Mucosa of descending colon (tissue), 3 donors: ENCODE measurements around the gene BDKRB2. TPM values are rescaled to one million over a fixed set of nuclear protein-coding genes. Genes with fewer than 3 reads are reported as not detected.

Experiments
- ATAC-seq: fragments of 200-7000 bp; cut with Tn5 transposase; one replicate; pipeline ENCODE4 v1.9.1; 2020; ENCODE audit warnings: mild to moderate bottlenecking, moderate library complexity
- DNase-seq, 3 donors: peaks; one replicate each; pipeline ENCODE4 v3.0.0-alpha.2; 2020
- H3K36me3 ChIP-seq: fragments of 200-600 bp; one replicate; pipeline ENCODE4 v1.8.0; 2021; ENCODE audit warnings: low read depth, mild to moderate bottlenecking
- H3K4me1 ChIP-seq: fragments of 200-600 bp; one replicate; pipeline ENCODE4 v1.8.0; 2021; ENCODE audit warnings: low read depth, mild to moderate bottlenecking
- H3K4me3 ChIP-seq: fragments of 200-600 bp; one replicate; pipeline ENCODE4 v1.8.0; 2021; ENCODE audit warnings: mild to moderate bottlenecking
- H3K9me3 ChIP-seq: fragments of 200-600 bp; one replicate; pipeline ENCODE4 v1.8.0; 2021; ENCODE audit warnings: mild to moderate bottlenecking
- intact Hi-C, 2 donors: fragments of 100-400 bp; cut with DNase I in 1 of 2; cut with micrococcal nuclease in 1 of 2; formaldehyde crosslinking; loops; one replicate each; pipeline versions ENCODE4 v1.11.0 to v1.11.1; 2022; cut with DNase I, micrococcal nuclease
- total RNA-seq, 3 donors: library from RNA; stranded (reverse); fragmentation: NEBNext Ultra II Directional in 2 of 3; extraction: Animal tissue kit (Norgen Biotek cat#: 25700) in 2 of 3; gene quantifications; one replicate each; pipeline versions ENCODE4 v1.2.1 to v1.2.4, GENCODE V29; 2021 to 2023
- TF ChIP-seq, protein P1 (sequence below): fragments of 200-600 bp; IDR thresholded peaks from one replicate; pipeline ENCODE4 v1.8.0; 2022; ENCODE audit warnings: antibody characterized with exemption, mild to moderate bottlenecking
- donor health status: DM: no; HTN: no; CAD: no; lungs with moderate emphysema.
- donor health status: DM: no; HTN: no; CAD: no.
- donor health status: DM: no; HTN: yes; CAD: no.

The BDKRB2 gene
- total RNA-seq, 3 donors from 2014 or later, result 18.7 to 38.6 (median 25.4) TPM

DNA sequence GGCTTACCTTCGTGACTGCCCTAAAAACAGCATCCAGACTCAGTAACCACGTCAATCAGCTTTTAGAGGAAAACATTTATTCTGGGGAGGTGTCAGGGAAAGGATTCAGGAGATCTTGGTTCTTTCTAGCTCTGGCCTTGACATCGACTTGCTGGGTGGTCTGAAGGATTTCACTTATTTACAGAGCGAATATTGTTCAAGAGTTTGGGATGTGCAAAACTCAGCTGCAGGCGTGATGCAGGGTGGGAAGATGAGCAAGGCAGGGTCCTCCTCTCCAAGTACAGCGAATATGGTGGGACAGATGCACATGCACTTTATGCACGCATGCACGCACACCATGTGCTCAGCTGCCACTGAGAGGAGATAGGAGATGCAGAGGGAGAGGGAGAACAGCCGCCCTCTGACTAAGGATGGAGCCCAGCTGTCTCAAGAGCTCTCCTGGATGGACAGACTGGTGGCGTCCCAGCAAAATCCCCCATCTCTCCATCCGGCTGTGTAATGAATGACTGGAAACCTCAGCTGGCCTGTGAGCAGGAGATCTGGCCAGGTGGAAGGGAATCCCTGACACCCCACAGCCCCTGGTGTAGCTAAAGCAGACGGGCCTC lies 27.0 kb downstream of the BDKRB2 start:
- Histone ChIP-seq H3K4me1 (peaks cover 4% of the 10 kb centered on the region), H3K36me3 (no peaks in the 10 kb centered on the region), H3K4me3 (no peak overlapping the region), H3K9me3 (no peaks in the 10 kb centered on the region)
- ATAC-seq (no peak), DNase-seq (no peak)
- intact Hi-C loops, result no loop called here
- TF ChIP-seq, protein P1, sequence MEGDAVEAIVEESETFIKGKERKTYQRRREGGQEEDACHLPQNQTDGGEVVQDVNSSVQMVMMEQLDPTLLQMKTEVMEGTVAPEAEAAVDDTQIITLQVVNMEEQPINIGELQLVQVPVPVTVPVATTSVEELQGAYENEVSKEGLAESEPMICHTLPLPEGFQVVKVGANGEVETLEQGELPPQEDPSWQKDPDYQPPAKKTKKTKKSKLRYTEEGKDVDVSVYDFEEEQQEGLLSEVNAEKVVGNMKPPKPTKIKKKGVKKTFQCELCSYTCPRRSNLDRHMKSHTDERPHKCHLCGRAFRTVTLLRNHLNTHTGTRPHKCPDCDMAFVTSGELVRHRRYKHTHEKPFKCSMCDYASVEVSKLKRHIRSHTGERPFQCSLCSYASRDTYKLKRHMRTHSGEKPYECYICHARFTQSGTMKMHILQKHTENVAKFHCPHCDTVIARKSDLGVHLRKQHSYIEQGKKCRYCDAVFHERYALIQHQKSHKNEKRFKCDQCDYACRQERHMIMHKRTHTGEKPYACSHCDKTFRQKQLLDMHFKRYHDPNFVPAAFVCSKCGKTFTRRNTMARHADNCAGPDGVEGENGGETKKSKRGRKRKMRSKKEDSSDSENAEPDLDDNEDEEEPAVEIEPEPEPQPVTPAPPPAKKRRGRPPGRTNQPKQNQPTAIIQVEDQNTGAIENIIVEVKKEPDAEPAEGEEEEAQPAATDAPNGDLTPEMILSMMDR, result no peak

DNA sequence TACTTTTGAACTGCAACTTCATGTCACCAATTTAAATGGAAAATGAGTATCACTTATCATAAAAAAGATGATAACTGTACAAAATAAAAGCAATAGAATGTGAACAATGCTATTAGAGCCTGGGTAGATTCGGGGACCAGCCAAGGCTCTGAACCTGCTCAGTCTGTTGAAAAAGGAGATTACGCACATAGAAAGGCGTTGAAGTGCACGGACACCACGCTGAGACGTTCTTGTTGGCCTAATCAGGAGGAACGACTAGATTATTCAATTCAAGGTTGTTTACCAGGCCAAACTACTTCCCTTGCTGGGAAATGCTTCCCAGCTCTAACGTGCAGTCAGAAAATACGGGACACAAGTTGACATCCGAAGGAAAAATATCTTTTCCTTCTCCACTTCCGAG lies 27.9 kb downstream of the BDKRB2 start:
- TF ChIP-seq, protein P1, result no peak
- intact Hi-C loops, result no loop called here
- no peak for ATAC-seq
- peaks cover 4% of the 10 kb centered on the region for H3K4me1 ChIP-seq
- H3K4me3 ChIP-seq, result no peak overlapping the region
- no peak for DNase-seq
- no peaks in the 10 kb centered on the region for H3K36me3 ChIP-seq
- no peaks in the 10 kb centered on the region for H3K9me3 ChIP-seq

DNA sequence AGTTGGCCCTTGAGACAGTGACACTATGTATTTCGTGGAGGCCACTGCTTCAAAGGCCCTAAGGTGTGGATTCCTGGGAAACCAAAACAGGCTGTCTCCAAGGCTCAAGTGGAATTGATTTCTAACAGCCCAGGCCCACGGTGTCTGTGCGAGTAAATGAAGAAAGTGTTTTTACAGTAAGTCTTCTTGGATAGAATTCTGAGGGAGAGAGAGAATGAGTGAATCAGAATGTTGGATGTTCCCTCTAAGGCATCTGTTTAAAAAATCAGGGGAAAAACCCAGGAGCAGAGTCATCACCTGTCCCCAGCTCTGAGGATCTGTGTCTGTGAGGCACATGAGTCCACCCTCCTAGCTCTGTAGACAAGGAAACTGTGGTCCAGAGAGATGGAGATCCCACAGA lies 29.0 kb downstream of the BDKRB2 start:
- peaks cover 4% of the 10 kb centered on the region for H3K4me1 ChIP-seq
- TF ChIP-seq, protein P1, result no peak
- no peak for DNase-seq
- no peak for ATAC-seq
- intact Hi-C loops, result no loop called here
- H3K4me3 ChIP-seq, result no peak overlapping the region
- no peaks in the 10 kb centered on the region for H3K9me3 ChIP-seq
- no peaks in the 10 kb centered on the region for H3K36me3 ChIP-seq

DNA sequence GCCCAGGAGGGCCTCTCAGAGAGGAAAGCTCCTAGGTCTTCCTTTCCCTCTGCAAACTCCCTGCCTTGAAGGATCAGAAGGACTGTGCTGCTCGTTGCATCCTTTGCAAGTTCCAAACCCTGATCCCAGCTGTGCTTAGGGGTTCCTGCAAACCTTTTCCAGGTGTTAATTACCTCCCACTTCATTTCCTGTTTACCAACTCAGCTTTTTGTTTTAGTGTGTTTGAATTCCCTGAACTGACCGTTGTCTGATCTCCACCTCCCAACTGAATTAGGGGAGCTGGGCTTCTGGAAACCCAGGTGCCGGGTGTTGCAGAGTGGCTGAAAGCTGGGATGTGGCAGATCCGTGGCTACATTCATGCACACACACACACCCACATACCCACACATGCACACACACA lies 30.8 kb downstream of the BDKRB2 start:
- no peaks in the 10 kb centered on the region for H3K36me3 ChIP-seq
- no peaks in the 10 kb centered on the region for H3K9me3 ChIP-seq
- ATAC-seq (no peak), DNase-seq (no peak)
- intact Hi-C loops, result no loop called here
- TF ChIP-seq, protein P1, result no peak
- H3K4me1 ChIP-seq, result peaks cover 9% of the 10 kb centered on the region
- H3K4me3 ChIP-seq, result no peak overlapping the region

DNA sequence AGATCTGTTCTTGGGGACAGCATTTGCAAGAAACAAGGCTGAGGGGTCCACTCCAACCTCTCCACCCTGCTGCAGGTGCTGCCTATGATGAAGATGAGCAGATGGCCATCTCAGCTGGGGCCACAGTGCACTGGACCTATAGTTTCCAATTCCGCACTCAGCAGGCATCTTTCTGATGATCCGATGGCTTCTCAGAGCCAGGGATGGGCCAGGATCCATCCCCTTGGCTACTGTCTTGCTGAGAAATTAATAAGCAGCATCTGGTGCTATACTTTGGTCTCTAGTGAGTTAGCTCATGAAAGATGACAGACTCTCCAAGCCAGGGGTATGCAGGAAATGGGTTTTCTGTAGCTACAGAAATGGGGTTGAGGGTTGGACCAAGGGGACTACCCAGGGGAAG lies 33.0 kb downstream of the BDKRB2 start:
- Histone ChIP-seq H3K36me3 (no peaks in the 10 kb centered on the region), H3K9me3 (no peaks in the 10 kb centered on the region), H3K4me3 (no peak overlapping the region), H3K4me1 (peaks cover 9% of the 10 kb centered on the region)
- DNase-seq (no peak), ATAC-seq (no peak)
- TF ChIP-seq, protein P1, result no peak
- intact Hi-C loops, result no loop called here

DNA sequence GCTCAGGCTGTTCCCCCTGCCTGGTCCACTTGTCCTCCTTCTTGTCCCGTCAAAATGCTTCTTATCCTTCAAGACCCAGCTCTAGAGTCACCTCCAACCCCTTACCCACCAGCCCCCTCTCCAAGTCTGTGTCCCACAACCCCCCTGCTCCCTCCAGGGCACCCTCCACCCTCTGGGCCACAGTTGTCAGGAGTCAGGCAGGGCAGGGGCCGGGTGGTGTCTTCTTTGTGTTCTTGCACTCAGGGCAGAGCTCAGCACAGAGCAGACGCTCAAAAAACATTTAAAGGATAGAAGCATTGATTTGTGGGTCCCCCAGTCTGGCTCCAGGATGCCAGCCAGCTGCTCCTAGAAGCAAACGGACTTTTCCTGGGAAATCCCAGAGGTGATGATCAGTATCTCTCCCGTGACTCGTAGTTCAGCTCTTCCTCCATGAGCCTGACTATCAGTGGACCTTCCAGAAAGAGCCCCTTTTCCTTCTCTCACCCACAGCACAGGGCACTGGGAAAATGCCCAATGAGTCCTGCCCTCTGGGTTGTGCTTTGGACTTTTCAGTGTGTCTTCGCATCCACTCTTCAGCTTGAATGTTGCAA lies 34.1 kb downstream of the BDKRB2 start:
- ATAC-seq (no peak), DNase-seq (no peak)
- Histone ChIP-seq H3K4me3 (no peak overlapping the region), H3K36me3 (no peaks in the 10 kb centered on the region), H3K9me3 (no peaks in the 10 kb centered on the region), H3K4me1 (peaks cover 9% of the 10 kb centered on the region)
- TF ChIP-seq, protein P1, result no peak
- intact Hi-C loops, result no loop called here
